T-helper 22 cell (primary cell): ENCODE measurements around the gene RPH3AL.

Source experiments
- DNase-seq: peaks from one replicate; pipeline ENCODE4 v3.0.0-alpha.2; 2020; ENCODE audit warnings: low read depth

Gene RPH3AL

GRCh38 chr17:300881-301280 lies 51.7 kb downstream of the RPH3AL start:
- DNase-seq = no peak

GRCh38 chr17:299546-299945 lies 53.1 kb downstream of the RPH3AL start:
- DNase-seq = no peak

GRCh38 chr17:298791-299450 lies 53.7 kb downstream of the RPH3AL start:
- DNase-seq = no peak

GRCh38 chr17:297758-298157 lies 54.8 kb downstream of the RPH3AL start:
- DNase-seq = no peak

- no peak for DNase-seq
Observed at GRCh38 chr17:296906-297690, 55.5 kb downstream of the RPH3AL start.

- DNase-seq = no peak
Observed at GRCh38 chr17:296379-296778, 56.2 kb downstream of the RPH3AL start.

- no peak for DNase-seq
Observed at GRCh38 chr17:292531-293382, 59.9 kb downstream of the RPH3AL start.

- no peak for DNase-seq
Observed at GRCh38 chr17:292016-292415, 60.6 kb downstream of the RPH3AL start.

- DNase-seq = no peak
Observed at GRCh38 chr17:291587-291986, 61.0 kb downstream of the RPH3AL start.

GRCh38 chr17:290626-291025 lies 62.0 kb downstream of the RPH3AL start:
- DNase-seq = no peak

- DNase-seq = no peak
Observed at GRCh38 chr17:290121-290521, 62.5 kb downstream of the RPH3AL start.

GRCh38 chr17:289409-289808 lies 63.2 kb downstream of the RPH3AL start:
- DNase-seq = no peak

- DNase-seq = no peak
Observed at GRCh38 chr17:288802-289356, 63.7 kb downstream of the RPH3AL start.

GRCh38 chr17:286571-286970 lies 66.0 kb downstream of the RPH3AL start:
- no peak for DNase-seq

GRCh38 chr17:285751-286422 lies 66.7 kb downstream of the RPH3AL start:
- DNase-seq = no peak

GRCh38 chr17:284676-285355 lies 67.8 kb downstream of the RPH3AL start:
- no peak for DNase-seq

GRCh38 chr17:283911-284675 lies 68.5 kb downstream of the RPH3AL start:
- no peak for DNase-seq

- no peak for DNase-seq
Observed at GRCh38 chr17:282912-283882, 69.4 kb downstream of the RPH3AL start.
